ENCODE data around the gene VPS72.

DNA sequence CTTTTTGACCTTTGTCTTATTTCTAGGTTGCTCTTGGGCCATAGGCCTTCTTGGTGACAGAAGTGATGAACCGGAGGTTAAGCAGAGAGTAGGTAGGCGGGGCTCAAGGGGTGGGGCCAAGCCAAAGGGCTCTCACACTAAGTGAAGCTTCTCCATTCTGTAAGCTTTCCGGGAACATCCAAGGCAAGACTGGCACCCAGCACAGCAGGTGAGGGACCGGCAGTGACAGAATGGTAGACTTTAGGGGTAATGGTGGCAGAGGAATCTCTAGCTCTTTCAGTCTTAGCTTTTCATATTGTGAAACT is 33.5 kb downstream of the VPS72 start, which contains the start of gene TNFAIP8L2:
- TF ChIP-seq, protein P1, sequence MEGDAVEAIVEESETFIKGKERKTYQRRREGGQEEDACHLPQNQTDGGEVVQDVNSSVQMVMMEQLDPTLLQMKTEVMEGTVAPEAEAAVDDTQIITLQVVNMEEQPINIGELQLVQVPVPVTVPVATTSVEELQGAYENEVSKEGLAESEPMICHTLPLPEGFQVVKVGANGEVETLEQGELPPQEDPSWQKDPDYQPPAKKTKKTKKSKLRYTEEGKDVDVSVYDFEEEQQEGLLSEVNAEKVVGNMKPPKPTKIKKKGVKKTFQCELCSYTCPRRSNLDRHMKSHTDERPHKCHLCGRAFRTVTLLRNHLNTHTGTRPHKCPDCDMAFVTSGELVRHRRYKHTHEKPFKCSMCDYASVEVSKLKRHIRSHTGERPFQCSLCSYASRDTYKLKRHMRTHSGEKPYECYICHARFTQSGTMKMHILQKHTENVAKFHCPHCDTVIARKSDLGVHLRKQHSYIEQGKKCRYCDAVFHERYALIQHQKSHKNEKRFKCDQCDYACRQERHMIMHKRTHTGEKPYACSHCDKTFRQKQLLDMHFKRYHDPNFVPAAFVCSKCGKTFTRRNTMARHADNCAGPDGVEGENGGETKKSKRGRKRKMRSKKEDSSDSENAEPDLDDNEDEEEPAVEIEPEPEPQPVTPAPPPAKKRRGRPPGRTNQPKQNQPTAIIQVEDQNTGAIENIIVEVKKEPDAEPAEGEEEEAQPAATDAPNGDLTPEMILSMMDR (conservative IDR thresholded peaks at IDR 0.05; ENCODE audit: low read length), result no peak
- TF ChIP-seq EZH2phosphoT487 (IDR thresholded peaks at IDR 0.05; ENCODE audit: borderline replicate concordance), result no peak

Measured in Loucy (cell line).